Measurements from ENCODE around the gene ITSN2.

DNA sequence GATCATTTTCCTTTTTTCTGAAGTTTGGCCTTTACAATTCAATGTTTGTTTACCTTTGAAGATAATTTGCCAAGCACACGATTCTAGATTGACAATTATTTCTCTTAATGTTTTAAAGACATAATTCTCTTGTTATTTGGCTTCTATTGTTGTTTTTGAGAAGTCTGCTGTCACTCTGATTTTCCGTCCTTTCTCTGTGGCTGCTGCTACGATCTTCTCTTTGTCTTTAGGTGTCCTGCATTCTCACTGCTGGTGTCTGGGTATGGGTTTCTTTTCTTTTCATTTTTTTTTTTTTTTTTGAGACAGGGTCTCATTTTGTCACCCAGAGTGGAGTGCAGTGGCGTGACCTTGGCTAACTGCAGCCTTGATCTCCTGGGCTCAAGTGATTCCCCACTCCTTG is 200.6 kb downstream of the ITSN2 start:
- no peak for TF ChIP-seq ARNTL (CRISPR knock-in tag; IDR thresholded peaks at IDR 0.05; ENCODE audit: borderline replicate concordance, low read depth)
- no peak for TF ChIP-seq ZFP3 (CRISPR knock-in tag; IDR thresholded peaks at IDR 0.05)
- TF ChIP-seq CSDC2 (CRISPR knock-in tag; IDR thresholded peaks at IDR 0.05) = no peak
- no peak for TF ChIP-seq ZFP30 (CRISPR knock-in tag; IDR thresholded peaks at IDR 0.05)
- no peak for TF ChIP-seq OSR1 (CRISPR knock-in tag; IDR thresholded peaks at IDR 0.05)
- no peak for TF ChIP-seq BACH2 (CRISPR knock-in tag; IDR thresholded peaks at IDR 0.05; ENCODE audit: borderline replicate concordance)
- TF ChIP-seq, protein P1, sequence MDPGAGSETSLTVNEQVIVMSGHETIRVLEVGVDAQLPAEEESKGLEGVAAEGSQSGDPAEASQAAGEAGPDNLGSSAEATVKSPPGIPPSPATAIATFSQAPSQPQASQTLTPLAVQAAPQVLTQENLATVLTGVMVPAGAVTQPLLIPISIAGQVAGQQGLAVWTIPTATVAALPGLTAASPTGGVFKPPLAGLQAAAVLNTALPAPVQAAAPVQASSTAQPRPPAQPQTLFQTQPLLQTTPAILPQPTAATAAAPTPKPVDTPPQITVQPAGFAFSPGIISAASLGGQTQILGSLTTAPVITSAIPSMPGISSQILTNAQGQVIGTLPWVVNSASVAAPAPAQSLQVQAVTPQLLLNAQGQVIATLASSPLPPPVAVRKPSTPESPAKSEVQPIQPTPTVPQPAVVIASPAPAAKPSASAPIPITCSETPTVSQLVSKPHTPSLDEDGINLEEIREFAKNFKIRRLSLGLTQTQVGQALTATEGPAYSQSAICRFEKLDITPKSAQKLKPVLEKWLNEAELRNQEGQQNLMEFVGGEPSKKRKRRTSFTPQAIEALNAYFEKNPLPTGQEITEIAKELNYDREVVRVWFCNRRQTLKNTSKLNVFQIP (CRISPR knock-in tag; IDR thresholded peaks at IDR 0.05; ENCODE audit: borderline replicate concordance, low read depth) = no peak
- no peak for TF ChIP-seq PATZ1 (CRISPR knock-in tag; IDR thresholded peaks at IDR 0.05; ENCODE audit: borderline replicate concordance)
- no peak for TF ChIP-seq ISL1 (CRISPR knock-in tag; IDR thresholded peaks at IDR 0.05)
- TF ChIP-seq RARB (CRISPR knock-in tag; IDR thresholded peaks at IDR 0.05) = no peak
- no peak for TF ChIP-seq ZNF8 (CRISPR knock-in tag; IDR thresholded peaks at IDR 0.05)
- TF ChIP-seq TCF4 (CRISPR knock-in tag; IDR thresholded peaks at IDR 0.05; ENCODE audit: borderline replicate concordance) = no peak
